GM21360 (cell line): Measurements from ENCODE around the gene TMEM163.
"Not testable (repeated sequence)": the region's sequence is repeated elsewhere in the genome, so short reads cannot be mapped to it uniquely, and the experiment has no call there.

Source experiments
- ATAC-seq: cut with Tn5 transposase; IDR thresholded peaks from one replicate; pipeline ENCODE4 v1.9.1; 2021; ENCODE audit warnings: mild to moderate bottlenecking, moderate library complexity; ENCODE audit not compliant: unreplicated experiment

TMEM163 gene

DNA sequence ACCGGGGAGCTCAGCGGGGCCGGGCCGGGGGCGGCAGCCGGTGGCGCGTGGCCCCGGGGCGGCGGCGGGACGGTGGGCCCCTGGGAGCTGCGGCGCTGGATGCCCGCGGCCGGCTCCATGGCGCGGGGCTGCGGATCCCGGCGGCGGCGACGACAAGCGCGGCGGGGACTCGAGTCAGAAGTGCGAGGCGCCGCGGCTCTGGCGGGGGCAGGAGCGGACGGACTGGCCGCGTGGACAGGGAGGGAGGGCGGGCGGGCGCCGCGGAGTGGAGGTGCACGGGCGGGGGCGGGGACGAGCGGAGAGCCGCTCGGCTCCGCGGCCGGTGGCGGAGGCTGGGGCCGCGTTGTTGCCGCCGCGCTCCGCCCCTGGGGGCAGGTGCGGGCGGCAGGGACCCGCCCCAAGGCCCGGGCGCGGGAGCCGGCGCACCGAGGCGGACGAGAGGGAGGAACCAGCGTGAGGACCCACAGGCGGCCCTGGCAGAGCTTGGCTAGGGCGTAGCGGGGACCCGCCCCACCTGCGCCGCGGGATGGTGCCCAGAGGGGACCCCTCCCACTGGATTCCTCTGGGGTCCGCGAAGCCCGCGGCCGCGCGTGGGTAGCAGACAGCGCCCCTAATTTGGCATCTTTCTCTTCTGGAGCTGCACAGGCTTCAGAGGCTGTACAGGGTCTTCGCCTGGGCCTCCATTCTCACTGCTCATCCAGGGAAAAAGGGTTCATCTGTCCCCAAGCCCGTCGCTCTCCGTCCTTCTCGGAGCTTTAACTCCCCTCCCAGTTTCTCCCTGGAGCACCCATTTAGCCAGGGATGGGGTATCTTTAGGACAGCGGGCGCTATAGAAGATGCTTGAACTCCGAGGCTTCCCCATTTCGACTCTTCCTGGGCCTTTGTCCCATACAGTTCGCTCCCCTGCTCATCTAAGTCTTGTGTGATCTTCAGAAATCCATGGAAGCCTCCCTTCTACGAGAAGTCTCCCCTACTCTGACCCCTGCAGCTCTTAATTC is at the start of gene TMEM163:
TMEM163 (minus strand) TSS at position 184 of the 998 bp plus-strand sequence.
- ATAC-seq = peak; percentile 41

DNA sequence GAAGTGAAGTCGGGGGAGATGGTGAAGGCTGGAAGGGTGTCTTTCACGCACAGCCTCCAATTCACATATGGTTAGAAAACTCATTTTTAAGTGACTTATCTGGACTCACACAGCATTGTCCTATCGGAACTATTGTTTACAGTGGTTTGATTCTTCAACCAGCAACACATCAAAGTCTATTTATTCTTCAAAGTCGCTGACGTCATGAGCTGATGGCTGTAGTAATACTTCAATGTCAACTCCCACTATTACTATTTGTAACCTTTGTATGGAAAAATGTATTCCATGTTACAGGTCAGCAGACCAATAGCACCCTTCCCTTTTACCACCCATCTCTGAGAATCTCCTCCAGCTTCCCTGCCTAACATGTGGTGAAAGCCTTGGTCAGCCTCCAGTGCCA is 47.8 kb upstream of the TMEM163 start:
- ATAC-seq = no peak

DNA sequence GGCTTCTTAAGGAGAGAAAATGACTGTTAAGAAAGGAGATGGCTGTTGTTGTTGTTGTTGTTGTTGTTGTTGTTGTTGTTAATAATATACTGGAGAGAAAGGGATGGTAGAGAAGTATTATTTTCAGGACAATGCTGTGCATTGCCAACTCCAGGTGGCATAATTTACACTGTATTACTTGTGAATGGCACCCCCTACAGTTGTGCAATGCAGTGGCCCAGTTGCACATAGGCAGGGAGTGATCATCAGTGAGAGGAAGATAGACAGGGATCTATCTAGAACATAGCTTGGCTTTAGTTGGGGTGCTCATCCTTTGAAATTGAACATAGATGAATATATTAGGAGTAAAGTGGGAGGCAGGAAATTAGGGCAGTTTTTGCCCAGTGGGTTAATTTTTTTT is 47.2 kb upstream of the TMEM163 start:
- ATAC-seq = no peak

DNA sequence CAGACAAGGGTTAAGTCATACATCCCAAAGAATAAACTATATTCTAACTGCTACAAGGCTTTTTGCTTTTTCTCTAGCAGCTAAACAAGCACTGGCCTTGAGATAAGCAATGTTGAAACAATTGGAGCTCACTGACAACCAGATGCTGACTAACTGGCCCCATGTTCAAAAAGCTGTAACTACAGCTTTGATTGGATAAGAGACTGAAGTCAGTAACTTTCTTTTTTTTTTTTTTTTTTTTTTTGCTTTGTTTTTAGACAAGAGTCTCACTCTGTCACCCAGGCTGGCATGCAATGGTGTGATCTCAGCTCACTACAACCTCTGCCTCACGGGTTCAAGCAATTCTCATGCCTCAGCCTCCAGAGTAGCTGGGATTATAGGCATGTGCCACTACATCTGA is 45.4 kb upstream of the TMEM163 start:
- no peak for ATAC-seq

DNA sequence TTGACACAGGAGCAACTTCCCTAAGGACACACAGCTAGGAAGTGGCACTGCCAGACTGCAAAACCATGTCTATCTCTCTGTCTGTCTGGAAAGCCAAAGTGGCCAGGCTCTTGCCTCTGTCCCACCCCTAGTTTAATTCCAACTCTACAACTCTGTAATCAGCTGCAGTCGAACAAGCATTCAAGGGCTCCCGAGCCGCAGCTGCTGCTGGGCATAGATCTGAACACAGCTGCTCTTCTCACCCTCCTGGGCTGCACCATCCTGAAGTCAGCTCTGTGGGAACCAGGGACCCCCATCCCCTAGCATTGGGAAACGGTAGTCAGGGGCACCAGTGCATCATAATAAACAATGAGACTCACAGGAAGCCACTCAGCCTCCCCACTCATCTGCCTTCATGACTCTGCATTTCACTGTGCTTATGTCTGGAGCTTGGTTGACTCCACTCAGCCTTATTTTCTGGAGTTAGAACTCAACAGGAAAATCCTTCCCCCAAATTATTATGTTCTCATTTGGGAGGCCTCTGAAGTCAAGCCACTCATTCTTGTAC is 44.4 kb upstream of the TMEM163 start:
- no peak for ATAC-seq

DNA sequence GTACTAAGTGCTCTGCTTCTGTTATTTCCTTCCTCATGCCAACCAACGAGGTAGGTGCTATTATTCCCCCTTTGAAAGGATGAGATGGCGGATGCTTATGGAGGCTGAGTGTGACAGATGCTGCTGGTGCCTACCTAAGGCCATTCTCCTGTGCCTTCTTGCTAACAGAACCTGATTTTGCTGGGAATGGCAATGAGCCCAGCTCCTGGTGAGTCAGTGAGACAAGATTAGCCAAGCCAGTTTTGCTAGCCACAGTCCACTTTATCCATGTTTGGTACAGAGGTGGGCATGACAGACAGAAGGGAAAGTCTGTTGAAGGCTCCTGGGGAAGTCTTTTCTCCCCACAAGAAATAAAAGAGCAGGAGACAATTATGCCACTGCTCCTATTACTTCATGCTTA is 43.7 kb upstream of the TMEM163 start:
- ATAC-seq = no peak

DNA sequence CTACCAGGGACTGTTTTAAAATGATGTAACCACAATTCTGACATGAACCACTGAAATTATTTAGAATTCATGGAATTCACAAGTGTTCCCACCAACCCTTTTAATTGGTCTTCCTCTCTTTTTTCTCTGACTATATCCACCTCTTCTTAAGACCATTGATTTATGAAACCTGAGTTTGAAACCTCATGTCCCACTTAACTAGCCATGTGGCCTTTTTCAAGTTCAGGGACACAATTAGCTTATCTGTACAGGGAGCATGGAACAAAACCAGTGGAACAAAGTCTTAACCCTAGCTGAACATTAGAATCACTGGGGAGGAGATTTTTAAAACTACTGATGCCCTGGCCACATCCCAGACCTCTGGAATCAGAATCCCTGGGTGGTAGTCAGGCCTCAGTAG is 41.6 kb upstream of the TMEM163 start:
- ATAC-seq = no peak

DNA sequence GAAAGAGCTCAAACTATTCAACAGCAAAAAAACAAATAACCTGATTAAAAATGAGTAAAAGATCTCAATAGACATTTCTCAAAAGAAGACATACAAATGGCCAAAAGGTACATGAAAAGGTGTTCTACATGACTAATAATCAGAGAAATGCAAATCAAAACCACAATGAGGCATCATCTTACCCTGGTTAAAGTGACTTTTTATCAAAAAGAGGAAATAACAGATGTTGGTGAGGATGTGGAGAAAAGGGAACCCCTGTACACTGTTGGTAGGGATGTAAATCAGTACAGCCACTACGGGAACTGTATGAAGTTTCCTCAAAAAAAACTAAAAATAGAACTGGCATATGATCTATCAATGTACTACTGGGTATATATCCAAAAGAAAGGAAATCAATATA is 39.8 kb upstream of the TMEM163 start:
- ATAC-seq = peak; percentile 85

DNA sequence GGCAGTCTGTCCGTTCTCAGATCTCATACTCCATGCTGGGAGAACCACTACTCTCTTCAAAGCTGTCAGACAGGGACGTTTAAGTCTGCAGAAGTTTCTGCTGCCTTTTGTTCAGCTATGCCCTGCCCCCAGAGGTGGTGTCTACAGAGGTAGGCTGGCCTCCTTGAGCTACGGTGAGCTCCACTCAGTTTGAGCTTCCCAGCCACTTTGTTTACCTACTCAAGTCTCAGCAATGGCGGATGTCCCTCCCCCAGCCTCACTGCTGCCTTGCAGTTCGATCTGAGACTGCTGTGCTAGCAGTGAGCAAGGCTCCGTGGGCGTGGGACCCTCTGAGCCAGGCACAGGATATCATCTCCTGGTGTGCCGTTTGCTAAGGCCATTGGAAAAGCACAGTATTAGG is 33.2 kb upstream of the TMEM163 start:
- not testable (repeated sequence) for ATAC-seq

DNA sequence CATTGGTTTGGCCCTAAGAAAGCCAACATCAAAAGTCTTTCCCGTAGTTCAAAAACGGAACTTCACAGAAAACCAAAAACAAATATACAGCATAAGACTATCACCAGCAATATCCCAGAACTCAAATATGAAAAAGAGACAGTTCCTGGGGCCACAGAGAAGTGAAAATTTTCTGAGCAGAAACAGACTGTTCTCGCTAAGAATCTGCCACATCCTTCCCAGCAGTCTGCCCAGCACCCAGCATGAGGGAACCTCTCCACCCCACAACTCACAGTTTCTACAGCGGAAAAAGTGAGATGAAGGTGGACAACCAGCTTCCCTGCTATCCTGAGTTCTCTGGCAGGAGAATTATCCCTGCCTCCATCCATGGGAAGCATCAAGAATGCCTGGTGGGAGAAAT is 26.7 kb upstream of the TMEM163 start:
- no peak for ATAC-seq

DNA sequence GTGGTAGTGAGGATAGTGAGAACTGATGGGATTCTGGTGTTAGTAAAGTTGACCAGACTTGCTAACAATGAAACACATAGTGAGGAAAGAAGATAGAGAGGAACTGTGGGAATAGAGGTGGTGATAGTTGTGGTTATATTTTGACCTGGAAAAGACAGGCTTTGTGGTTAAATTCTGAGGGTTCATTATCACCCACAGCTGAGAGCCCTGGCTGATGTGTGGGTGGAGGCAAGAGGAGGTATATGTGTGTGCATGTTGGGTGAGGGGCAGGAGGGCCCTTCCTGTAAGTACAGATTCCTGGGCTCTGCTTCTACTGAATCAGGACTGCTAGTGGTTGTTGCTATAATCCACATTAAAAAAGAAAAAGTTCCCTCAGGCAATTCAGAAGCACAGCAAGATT is 26.2 kb upstream of the TMEM163 start:
- ATAC-seq = no peak

DNA sequence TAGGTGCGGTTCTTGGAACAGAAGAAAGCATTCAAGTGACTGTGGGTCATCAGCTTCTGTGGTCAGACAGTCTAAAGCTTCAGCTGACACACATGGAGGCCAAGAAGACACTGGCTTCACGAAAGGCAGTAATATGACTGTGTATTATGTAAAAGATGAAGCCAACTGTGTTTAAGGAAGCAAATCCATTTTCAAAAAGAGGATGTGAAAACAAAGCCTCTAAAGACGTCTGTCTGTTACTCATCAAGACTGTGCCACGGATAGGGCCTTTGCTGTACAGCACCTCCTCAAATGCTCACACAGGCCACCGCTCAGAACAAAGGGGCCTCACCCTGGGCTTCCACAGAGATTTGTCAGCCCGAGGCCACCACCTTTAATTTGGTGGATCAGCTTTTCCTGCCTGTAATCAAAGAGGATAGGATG is 21.1 kb upstream of the TMEM163 start:
- peak; percentile 90 for ATAC-seq

DNA sequence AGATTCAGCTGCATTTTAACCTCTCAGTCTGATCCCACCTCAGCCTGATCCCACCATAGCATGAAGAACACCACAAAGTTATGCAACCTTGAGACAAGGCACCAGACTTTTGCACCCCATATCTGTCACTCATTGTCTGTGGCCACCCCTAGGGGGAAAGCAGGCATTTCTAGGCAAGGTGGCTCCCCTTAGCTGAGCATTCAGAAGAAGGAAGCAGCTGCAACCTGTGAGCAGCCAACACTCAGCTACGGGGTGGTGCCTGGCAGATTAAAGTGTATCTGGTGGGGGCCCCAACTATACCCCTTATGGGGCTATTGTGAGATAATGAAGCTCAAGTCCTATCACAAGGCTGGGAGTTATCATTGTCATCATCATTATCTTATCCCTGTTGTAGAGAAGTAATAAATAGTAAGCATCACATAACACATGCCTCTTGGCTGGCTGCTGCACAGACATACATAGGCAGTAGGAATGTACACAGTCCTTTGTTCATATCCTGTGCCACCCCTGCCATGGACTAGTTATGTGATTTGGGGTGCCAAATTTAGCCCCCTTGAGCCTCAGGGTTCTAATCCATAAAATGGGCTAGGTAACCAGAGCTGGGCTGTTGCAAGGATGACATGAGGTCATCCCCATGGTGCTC is 20.6 kb upstream of the TMEM163 start:
- ATAC-seq = no peak

DNA sequence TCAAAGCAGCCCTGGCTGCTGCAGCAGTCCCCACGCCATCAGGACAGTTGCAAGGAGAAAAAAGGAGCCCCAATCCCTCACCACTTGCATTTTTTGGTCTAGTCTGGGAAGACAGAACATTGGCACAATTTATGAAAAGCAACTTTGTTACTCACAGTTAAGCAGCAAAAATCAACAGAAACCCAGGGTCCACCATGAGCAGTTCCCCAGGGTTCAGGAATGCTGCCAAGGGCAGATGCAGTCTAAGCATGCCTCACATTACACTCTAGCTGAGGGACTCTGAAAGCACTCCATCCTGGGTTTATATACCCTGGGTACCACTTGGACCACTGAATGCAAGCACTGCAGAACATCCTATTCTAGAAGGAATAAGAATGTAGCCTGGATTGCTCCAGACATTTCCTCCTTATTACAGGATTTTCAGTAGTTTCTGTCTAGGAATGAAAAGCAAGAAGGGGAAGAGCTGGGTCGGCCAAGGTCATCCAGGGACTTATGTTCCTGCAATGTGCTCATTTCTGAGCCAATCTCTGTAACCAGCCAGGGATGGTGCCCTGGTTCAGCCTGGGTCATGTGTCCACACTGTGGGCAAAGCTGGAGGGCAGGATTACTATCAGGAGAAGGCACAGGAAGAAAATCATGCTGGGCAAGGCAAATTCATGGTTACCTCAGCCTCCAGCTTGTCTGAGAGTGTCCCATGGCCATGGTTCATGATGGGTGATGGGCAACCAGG is 19.5 kb upstream of the TMEM163 start:
- no peak for ATAC-seq

DNA sequence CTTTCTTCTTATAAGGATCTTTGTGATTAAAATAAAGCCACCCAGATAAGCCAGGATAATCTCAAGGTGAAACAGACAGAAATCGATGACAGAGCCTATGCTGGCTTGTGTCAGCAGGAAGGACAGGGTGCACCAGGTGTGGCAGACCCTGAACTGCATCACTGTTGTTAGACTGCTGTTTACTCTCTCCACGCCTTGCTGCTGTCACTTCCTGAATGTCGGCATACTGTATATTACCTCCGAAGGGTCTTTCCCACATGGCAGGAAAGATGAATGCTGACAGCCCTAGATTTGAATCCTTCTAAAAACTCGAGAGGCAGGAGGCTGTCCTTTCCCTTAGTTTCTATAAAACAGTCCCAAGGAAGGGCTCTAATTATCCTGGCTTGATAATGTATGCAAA is 18.9 kb upstream of the TMEM163 start:
- ATAC-seq = no peak

DNA sequence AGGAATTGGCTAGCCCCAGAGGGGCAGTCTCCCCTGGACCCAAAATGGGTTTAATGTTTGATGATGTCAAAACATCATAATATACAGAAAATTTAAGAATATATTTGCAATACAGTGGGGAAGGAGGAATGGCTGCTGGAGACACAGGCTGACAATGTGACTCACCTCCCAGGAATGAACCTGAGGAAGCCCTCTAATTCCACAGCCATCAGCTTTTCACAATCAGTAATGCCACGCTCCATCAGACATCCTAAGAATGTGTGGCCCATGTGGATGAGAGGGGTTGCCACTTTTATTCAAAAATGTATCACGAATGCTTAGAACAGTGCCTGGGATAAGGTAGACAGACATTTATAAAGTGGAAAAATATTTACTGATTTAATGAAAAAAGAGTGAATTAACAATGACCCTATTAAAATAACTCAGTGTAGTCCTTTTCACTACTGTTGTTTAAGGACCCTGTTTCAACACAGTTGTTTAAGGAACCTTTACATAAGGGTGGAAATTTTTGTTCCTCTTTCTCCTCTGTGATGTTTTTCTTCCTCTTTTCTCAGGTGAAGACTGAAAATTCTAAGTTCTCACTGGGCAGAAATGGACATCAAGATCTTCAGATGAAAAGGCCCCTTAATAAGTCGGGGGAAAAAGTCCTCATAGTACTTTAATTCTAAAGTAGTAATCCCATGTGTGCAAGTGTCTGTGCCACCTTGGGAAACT is 17.5 kb upstream of the TMEM163 start:
- no peak for ATAC-seq

DNA sequence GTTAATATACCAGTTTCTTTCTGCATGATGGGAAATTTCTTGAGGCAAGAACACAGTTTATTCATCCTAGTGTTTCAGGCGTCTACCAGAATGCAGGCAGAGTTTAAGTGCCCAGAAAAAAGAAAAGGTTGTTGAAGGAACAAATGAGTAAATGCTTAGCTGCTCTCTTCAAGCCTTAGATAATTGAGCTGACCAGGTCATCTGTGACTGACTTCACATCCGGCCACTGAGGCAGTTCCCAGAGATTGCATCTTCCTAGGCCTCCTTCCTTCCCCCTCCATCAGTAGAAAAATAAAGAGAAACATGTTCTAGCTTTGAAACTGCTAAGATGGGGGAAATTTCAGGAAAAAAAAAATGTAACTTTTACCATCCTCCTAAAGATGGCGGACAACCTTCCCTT is 9.4 kb upstream of the TMEM163 start:
- ATAC-seq = no peak

DNA sequence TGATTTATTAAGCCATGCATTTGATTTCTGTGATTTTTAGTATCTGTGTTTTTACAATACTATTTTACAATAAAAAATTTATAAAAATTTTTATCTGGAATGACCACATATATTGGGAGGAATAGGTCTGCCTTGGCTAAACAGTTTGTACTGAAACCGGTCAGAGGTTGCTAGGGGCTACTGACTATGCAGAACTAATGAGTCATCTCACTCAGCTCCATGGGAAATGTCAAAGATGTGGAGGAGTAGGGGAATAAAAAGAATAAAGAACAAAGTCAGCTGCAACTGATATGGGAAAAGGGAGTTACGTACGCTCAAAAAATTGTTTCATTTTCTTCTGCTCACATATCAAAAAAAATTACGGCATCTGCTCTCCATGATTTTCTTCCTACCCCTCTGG is 8.6 kb upstream of the TMEM163 start:
- ATAC-seq = no peak

DNA sequence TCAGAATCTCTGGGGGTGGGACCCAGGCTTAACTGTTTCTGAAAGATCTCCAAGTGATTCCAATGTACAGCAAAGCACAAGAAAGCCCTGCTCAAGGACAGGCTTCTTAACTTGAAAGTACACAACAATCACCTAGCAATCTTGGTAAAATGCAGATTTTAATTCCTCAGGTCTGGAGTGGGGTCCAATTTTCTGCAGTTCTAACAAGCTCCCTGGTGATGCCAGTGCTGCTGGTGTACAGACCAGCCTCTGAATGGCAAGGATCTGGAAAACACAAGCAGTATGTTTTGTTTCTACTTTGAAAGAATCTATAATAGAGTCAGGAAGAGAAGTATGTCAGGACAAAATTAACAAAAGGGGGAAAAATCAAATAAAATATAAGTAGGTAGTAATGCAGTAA is 7.8 kb upstream of the TMEM163 start:
- no peak for ATAC-seq

DNA sequence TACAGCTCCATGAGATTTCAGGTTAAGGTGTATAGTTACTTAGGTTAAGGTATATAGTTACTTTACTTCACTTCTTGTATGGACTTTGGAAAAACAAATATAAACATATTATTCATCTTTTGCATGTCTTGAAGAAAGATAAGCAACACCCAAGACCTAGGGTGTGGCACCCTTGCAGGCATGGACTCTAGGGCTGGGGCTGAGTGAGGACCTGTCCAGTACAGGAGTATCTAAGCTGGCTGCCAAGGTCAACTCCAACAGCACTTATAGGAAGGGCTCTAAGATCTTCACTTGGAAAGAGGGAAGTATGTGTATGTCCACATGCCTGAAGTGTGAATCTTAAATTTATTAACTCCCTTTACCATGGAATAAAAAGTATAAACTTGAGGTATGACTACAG is 7.1 kb upstream of the TMEM163 start:
- no peak for ATAC-seq

DNA sequence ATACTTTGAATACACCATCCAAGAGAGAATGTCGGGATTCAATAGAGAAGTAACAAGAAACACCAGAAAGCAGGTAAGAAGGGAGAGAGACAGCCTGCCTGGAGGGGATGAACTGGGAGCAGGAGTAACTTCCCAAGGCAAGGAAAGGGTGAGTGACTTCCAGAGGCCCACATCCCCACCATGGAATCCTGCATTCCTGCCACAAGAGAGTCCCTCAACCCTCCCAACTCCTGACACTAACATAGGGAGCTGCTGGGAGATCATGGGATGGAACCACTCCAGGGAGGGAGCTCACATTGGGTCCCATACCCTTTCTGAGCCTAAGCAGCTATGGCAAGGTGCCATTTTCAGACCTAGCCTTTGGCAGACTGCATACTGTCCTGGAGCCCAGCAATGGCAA is 5.5 kb upstream of the TMEM163 start:
- no peak for ATAC-seq
